Measurements from ENCODE around the gene MT1A.
"Not testable (repeated sequence)": the region's sequence is repeated elsewhere in the genome, so short reads cannot be mapped to it uniquely, and the experiment has no call there.

The MT1A gene

GRCh38 chr16:56658327-56658875 is 19.9 kb downstream of the MT1A start:
- no peak for DNase-seq (ENCODE audit: low read depth)

DNA sequence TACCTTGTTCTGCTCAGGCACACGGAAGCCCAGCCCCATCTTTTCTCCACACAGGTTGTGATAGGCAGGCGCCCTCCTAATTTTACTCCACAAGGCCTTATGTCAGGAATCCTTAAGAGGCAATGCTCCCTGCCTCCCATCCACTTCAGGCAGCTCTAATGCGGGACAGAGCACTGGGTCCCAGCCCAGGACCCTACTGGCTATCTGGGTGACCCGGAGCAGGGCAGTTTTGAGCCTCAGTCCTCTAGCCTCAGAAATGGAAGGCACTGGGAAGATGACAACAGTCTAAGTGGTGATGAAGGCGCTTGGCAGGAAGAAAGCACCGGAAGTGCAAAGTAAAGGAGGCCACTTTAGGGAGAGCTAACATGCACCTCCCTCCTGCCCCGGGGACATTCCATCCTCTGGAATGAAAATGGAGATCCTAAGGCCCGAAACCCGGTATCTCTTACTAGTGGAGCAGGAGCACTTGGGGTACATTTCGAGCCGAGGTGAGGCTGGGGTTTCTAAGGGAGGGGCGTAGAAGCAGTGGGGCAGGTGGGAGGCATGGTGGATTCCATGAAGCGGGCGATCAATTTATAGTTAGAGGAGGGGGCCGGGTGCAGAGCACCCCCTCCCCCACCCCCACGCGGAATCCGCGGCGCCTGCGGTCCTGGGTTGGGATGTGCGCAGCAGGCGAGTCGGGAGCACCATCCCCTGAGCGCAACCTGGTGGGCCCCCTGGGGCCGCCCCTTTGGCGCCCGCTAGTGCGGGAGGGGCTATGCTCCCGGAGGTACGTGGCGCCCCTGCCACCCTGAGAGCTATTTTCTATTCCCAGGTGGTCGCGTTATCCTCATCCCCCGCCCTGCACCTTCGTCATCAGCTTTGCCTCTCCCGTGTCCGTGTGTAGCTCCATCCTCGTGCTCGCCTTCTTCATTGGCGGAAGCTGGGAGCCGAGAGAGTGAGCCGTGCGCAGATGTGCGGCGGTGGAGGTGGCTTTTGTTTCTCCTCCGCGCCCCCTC is 24.2 kb downstream of the MT1A start:
- DNase-seq (ENCODE audit: low read depth) = no peak

DNA sequence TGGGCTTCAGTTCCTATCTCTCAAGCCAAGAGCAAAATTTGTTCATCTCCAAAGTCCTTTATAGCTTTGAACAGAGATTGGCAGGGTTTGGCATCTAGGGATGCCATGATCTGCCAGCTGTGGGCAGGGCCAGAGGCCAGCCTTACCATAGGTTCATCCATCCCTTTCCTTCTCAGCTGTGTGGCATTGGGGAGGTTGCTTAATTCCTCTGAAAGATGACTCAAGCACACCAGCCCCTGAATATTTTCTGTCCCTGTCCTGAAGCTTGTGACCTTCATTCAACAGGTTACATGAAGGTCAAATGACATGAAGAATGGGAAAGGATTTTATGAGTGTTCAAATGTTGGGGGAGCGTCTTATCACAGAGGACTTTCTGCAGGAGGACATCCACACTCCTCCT is 26.0 kb downstream of the MT1A start:
- no peak for DNase-seq (ENCODE audit: low read depth)

DNA sequence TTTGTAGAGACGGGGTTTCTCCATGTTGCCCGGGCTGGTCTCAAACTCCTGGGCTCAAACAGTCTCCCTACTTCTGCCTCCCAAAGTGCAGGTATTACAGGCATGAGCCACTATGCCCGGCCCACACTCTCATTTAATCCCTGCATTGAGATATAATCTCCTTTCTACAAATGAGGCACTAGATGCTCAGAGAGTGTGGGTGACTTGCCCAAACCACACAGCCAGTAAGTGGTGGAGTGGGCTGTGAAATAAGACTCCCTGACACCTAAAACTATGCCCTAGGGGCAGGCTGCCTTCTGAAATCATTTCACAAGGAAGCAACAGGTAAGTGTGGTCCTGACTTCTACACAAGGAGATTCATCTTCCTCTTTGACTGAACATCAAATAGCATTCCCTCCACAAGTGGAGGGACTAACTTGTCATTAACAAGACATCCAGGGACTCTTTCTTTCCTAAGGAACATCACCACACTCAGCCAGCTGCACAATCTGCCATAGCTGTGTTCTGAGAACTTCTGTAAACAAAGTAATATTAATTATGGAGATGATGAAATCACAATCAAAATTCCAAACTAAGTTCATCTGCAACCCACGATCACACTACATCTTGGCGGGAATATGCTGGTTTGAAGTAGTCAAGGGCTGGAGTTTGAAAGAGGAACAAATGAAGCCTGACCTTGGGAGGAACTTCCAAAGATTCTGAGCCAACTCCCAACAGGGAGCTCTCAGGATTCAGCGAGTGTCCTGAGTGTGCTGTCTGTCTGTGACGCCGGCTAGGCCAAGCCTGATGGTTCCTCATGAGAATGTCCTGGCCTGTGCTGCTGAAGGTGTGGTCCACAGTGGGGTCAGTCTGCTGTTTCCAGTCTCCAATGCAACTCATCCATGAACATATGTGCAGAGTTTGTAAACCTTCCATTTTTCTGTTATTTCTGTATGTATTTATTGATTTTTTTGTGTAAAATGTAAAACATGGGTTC is 27.1 kb downstream of the MT1A start:
- not testable (repeated sequence) for DNase-seq (ENCODE audit: low read depth)

GRCh38 chr16:56667581-56668571 is 29.4 kb downstream of the MT1A start, which contains the start of gene MT1G:
Gene MT1G, minus strand, starts transcription at chr16:56668065. Its CDS starts 72 bp downstream, at chr16:56667993.
- no peak for DNase-seq (ENCODE audit: low read depth)

- DNase-seq (ENCODE audit: low read depth) = no peak
These were observed 30.8 kb downstream of the MT1A start, which contains the start of gene MT1H for GRCh38 chr16:56669005-56669839. Gene MT1H, plus strand, starts transcription at chr16:56669814. Its CDS starts 71 bp downstream, at chr16:56669885.

- DNase-seq (ENCODE audit: low read depth) = no peak
These were observed 31.6 kb downstream of the MT1A start for GRCh38 chr16:56669840-56670619.

- DNase-seq (ENCODE audit: low read depth) = no peak
These were observed 32.1 kb downstream of the MT1A start for GRCh38 chr16:56670620-56670934.

- not testable (repeated sequence) for DNase-seq (ENCODE audit: low read depth)
These were observed 33.2 kb downstream of the MT1A start for GRCh38 chr16:56671691-56672090.

DNA sequence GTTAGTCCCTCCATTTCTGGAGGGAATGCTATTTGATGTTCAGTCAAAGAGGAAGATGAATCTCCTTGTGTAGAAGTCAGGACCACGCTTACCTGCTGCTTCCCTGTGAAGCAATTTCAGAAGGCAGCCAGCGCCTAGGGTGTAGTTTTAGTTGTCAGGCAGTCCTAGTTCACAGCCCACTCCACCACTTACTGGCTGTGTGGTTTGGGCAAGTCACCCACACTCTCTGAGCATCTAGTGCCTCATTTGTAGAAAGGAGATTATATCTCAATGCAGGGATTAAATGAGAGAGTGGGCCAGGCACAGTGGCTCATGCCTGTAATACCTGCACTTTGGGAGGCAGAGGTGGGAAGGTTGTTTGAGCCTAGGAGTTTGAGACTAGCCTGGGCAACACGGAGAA is 33.7 kb downstream of the MT1A start:
- DNase-seq (ENCODE audit: low read depth) = not testable (repeated sequence)

DNA sequence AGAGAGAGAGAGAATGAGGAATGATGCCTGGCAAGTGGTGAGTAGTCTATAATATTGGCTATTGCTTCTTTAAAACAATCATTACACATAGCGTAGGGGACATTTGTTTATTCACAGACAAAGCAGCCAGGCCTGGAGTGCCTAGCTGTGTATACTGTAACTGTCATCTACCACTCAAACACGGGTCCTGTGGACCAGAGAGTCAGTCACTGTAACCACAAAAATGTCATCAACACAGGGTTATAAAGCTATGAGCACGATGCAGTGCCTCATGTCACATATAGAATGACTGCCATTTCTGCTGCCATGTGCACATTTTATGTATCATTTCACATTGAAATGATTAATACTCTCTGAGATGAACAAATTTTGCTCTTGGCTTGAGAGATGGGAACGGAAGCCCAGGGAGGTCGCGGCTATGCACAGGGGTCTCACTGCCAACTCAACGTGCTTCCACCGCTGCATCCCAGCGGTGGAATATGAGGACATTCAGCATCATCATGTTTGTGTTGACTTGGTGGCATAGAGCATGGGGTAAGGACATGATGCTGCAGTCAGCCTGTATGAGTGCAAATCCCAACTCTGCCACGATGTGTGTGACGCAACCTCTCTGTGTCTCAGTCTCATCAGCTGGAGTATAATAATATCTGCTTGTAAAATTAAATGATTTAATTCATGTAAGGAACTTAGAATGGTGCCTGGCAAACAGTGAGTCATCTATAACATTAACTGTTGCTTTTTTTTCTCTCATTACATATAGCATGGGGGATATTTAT is 34.5 kb downstream of the MT1A start:
- DNase-seq (ENCODE audit: low read depth) = no peak

DNA sequence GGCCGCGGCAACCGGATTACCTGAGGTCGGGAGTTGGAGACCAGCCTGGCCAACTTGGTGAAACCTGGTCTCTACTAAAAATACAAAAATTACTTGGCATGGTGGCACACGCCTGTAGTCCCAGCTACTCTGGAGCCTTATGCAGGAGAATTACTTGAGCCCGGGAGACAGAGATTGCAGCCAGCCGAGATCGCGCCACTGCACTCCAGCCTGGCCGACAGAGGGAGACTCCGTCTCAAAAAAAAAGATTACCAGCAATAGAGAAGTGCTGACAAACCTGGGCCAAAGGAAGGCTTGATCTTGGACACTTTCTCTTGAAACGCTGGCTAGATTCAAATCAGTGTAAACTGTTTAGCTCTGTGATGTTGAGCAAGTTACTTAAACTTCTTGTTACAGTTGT is 35.5 kb downstream of the MT1A start:
- no peak for DNase-seq (ENCODE audit: low read depth)

DNA sequence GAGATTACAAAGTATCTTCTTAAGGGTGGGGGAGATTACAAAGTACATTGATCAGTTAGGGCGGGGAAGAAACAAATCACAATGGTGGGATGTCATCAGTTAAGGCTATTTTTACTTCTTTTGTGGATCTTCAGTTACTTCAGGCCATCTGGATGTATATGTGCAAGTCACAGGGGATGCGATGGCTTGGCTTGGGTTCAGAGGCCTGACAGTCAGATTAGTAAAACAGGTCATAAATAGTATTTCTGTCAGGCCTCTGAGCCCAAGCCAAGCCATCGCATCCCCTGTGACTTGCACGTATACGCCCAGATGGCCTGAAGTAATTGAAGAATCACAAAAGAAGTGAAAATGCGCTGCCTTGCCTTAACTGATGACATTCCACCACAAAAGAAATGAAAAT is 36.1 kb downstream of the MT1A start:
- not testable (repeated sequence) for DNase-seq (ENCODE audit: low read depth)

- no peak for DNase-seq (ENCODE audit: low read depth)
These were observed 37.3 kb downstream of the MT1A start for GRCh38 chr16:56675685-56676210.

- no peak for DNase-seq (ENCODE audit: low read depth)
These were observed 39.0 kb downstream of the MT1A start for GRCh38 chr16:56677474-56677873.

DNA sequence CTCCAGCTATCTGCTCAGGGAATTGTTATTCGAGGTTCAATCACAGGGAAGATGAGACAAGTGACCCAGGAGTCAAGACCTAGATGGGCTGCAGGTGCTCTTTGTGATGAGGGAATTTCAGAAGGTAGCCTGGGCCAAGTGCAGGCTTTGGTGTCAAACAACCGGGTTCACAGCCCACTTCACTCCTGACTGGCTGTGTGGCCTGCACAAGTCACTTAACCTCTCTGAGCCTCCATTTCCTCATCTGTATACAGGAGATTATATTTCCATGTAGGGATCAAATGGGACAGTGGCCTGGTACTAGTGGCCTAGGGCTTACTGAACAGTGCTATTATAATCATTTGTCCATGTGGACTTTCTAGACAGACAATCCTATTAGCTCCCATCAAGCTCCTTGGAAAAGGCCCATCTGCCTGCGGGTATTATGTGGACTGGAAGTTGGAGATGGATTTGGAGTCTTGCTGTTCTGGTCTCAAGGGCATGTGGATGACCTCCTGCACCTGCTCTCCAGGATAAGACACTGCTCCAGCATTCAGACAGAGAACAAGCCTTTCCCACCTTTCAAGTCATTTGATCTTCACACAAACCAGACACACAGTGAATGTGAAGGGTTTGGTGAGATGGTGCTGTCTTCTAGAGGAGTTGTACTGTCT is 40.7 kb downstream of the MT1A start:
- no peak for DNase-seq (ENCODE audit: low read depth)

DNA sequence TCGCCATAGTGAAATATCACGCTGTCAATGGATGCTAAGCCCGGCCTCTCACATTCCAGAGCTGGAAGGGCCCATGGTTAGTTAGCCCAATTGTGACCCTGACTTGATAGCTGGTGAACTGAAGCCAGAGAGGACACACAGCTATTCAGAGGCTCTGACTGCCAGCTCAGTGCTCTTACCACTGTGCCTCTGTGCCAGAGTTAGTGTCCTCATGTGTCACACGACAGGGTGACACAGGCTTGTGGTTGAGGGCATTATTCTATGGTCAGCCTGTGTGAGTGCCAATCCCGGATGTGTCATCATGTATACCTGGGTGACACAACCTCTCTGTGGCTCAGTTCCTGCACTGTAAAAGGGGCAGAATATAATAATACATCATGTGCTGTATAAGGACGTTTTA is 41.4 kb downstream of the MT1A start:
- no peak for DNase-seq (ENCODE audit: low read depth)

All from stimulated activated CD8-positive, alpha-beta memory T cell treated with anti-CD3 and anti-CD28 coated beads, Interleukin-15, amount 100 ng/mL, for 1 hour (primary cell).